Suprapubic skin (tissue), 4 donors: ENCODE results near the gene OR2A25.

ENCODE experiments used
- CTCF ChIP-seq, 2 donors: fragments of 200-600 bp in 1 of 2; fragments of 450-650 bp in 1 of 2; sonication (generic) in 1 of 2; IDR thresholded peaks; one replicate each; pipeline ENCODE4 v1.5.1; 2016 to 2019; ENCODE audit warnings: antibody characterized with exemption in 2 of 2, mild to moderate bottlenecking in 1 of 2, moderate library complexity in 1 of 2
- POLR2A ChIP-seq, 2 donors: fragments of 450-650 bp; IDR thresholded peaks; one replicate each; pipeline ENCODE4 v1.6.1; 2017; ENCODE audit warnings: antibody characterized with exemption in 2 of 2, mild to moderate bottlenecking in 2 of 2, moderate library complexity in 2 of 2
- POLR2AphosphoS5 ChIP-seq, 3 donors: sonication (generic); formaldehyde crosslinking; IDR thresholded peaks; one replicate each; pipeline ENCODE4 v1.6.1; 2017; ENCODE audit warnings: antibody characterized with exemption in 3 of 3

- TF ChIP-seq CTCF (IDR thresholded peaks at IDR 0.05), result no peak
- no peak for TF ChIP-seq POLR2AphosphoS5 (IDR thresholded peaks at IDR 0.05)
- no peak for TF ChIP-seq POLR2A (IDR thresholded peaks at IDR 0.05)
These were observed 36.5 kb upstream of the OR2A25 start for GRCh38 chr7:144032985-144033709.
